Measurements from ENCODE around the gene LST1. TPM values are rescaled to one million over a fixed set of nuclear protein-coding genes. Genes with fewer than 3 reads are reported as not detected.

The LST1 gene
- total RNA-seq, 1 donor, result not detected

- no peaks in the 10 kb centered on the region for H3K9me3 ChIP-seq (ENCODE audit: low read depth, low read length)
- DNase-seq (ENCODE audit: insufficient read length, low spot score, missing footprints), result no peak
- H3K36me3 ChIP-seq (ENCODE audit: insufficient read depth, low read length), result no peaks in the 10 kb centered on the region
- no peak overlapping the region for H3K27ac ChIP-seq (ENCODE audit: low read depth, low read length)
- no peak overlapping the region for H2AFZ ChIP-seq (ENCODE audit: low read length)
- no peaks in the 10 kb centered on the region for H3K79me2 ChIP-seq (ENCODE audit: insufficient read depth, low read length)
- TF ChIP-seq, protein P1, sequence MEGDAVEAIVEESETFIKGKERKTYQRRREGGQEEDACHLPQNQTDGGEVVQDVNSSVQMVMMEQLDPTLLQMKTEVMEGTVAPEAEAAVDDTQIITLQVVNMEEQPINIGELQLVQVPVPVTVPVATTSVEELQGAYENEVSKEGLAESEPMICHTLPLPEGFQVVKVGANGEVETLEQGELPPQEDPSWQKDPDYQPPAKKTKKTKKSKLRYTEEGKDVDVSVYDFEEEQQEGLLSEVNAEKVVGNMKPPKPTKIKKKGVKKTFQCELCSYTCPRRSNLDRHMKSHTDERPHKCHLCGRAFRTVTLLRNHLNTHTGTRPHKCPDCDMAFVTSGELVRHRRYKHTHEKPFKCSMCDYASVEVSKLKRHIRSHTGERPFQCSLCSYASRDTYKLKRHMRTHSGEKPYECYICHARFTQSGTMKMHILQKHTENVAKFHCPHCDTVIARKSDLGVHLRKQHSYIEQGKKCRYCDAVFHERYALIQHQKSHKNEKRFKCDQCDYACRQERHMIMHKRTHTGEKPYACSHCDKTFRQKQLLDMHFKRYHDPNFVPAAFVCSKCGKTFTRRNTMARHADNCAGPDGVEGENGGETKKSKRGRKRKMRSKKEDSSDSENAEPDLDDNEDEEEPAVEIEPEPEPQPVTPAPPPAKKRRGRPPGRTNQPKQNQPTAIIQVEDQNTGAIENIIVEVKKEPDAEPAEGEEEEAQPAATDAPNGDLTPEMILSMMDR (IDR thresholded peaks at IDR 0.05; ENCODE audit: extremely low read depth, low read depth, low read length), result no peak
- H3K4me1 ChIP-seq (ENCODE audit: insufficient read depth, low read length), result peaks cover 5% of the 10 kb centered on the region
- no peaks in the 10 kb centered on the region for H4K20me1 ChIP-seq (ENCODE audit: insufficient read depth, low read length)
- H3K27me3 ChIP-seq (ENCODE audit: insufficient read depth, low read length), result no peaks in the 10 kb centered on the region
- H3K4me3 ChIP-seq (ENCODE audit: insufficient read depth, low read length), result no peak overlapping the region
- no peak overlapping the region for H3K4me2 ChIP-seq (ENCODE audit: insufficient read depth, low read length)
These were observed 6.3 kb downstream of the LST1 start for GRCh38 chr6:31592396-31592771.

- Histone ChIP-seq H3K27ac (ENCODE audit: low read depth, low read length) (no peak overlapping the region), H3K27me3 (ENCODE audit: insufficient read depth, low read length) (no peaks in the 10 kb centered on the region), H3K36me3 (ENCODE audit: insufficient read depth, low read length) (no peaks in the 10 kb centered on the region), H4K20me1 (ENCODE audit: insufficient read depth, low read length) (no peaks in the 10 kb centered on the region), H2AFZ (ENCODE audit: low read length) (no peak overlapping the region), H3K4me1 (ENCODE audit: insufficient read depth, low read length) (no peaks in the 10 kb centered on the region), H3K9me3 (ENCODE audit: low read depth, low read length) (no peaks in the 10 kb centered on the region), H3K4me3 (ENCODE audit: insufficient read depth, low read length) (no peak overlapping the region), H3K79me2 (ENCODE audit: insufficient read depth, low read length) (no peaks in the 10 kb centered on the region), H3K4me2 (ENCODE audit: insufficient read depth, low read length) (no peak overlapping the region)
- TF ChIP-seq, protein P1 (IDR thresholded peaks at IDR 0.05; ENCODE audit: extremely low read depth, low read depth, low read length), result peak; percentile 46
- peak; percentile 53 for DNase-seq (ENCODE audit: insufficient read length, low spot score, missing footprints)
These were observed 10.9 kb downstream of the LST1 start for GRCh38 chr6:31597006-31597405.

DNA sequence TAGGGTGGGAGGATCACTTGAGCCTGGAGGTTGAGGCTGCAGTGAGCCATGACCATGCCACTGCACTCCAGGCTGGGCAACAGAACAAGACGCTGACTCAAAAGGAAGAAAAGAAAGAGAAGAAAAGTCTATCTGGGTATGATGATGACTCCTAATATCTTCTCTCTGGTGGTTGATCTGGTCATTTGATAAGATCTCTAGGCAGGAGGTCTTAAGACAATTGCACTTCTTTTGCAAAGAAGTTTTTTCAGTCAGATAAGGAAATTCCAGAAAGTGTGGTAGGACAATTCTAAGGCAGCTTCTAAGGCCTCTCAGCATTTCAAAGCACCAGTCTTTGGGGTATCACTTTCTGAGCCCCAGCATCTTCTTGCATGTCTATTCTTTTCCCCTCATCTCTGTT lies 21.2 kb downstream of the LST1 start:
- Histone ChIP-seq H3K27me3 (ENCODE audit: insufficient read depth, low read length) (no peaks in the 10 kb centered on the region), H4K20me1 (ENCODE audit: insufficient read depth, low read length) (no peaks in the 10 kb centered on the region), H3K4me2 (ENCODE audit: insufficient read depth, low read length) (no peak overlapping the region), H3K79me2 (ENCODE audit: insufficient read depth, low read length) (no peaks in the 10 kb centered on the region), H2AFZ (ENCODE audit: low read length) (no peak overlapping the region), H3K36me3 (ENCODE audit: insufficient read depth, low read length) (no peaks in the 10 kb centered on the region), H3K27ac (ENCODE audit: low read depth, low read length) (no peak overlapping the region), H3K9me3 (ENCODE audit: low read depth, low read length) (no peaks in the 10 kb centered on the region), H3K4me3 (ENCODE audit: insufficient read depth, low read length) (no peak overlapping the region), H3K4me1 (ENCODE audit: insufficient read depth, low read length) (no peaks in the 10 kb centered on the region)
- no peak for DNase-seq (ENCODE audit: insufficient read length, low spot score, missing footprints)
- TF ChIP-seq, protein P1 (IDR thresholded peaks at IDR 0.05; ENCODE audit: extremely low read depth, low read depth, low read length), result no peak

DNA sequence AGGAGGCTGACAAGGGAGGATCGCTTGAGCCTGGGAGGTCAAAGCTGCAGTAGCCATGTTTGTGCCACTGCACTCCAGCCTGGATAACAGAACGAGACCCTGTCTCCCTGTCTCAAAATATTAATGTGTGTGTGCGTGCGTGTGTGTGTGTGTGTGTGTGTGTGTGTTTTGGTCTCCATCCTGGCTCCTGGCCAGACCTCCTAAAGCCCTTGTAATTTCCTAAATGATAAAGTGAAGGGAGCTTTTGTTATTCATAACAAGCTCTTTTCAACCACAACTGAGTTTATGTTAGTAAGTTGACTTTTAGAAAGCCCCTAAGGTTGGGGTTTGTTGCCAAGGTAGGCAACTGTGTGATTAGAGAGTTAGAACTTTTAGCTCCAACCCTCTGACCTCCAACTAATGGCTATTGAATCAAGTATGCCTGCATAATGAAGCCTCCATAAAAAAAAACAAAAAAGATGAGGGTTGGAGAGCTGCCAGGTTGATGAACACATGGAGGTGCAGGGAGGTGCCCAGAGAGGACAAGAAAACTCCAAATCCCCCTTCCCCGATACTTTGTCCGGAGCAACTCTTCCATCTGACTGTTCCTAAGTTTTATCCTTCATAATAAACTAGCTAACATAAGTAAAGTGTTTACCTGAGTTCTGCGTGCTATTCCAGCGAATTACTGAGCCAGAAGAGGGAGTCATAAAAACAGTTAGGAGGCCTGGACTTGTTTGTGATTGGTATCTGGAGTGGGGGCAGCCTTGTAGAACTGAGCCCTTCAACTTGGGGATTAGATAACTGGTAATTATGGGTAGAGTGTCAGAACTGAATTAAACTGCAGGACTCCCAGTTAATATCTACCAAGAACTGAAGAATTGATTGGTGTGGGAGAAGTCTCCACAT lies 23.7 kb downstream of the LST1 start:
- TF ChIP-seq, protein P1 (IDR thresholded peaks at IDR 0.05; ENCODE audit: extremely low read depth, low read depth, low read length), result no peak
- Histone ChIP-seq H3K4me1 (ENCODE audit: insufficient read depth, low read length) (no peaks in the 10 kb centered on the region), H3K4me3 (ENCODE audit: insufficient read depth, low read length) (no peak overlapping the region), H3K27ac (ENCODE audit: low read depth, low read length) (no peak overlapping the region), H2AFZ (ENCODE audit: low read length) (no peak overlapping the region), H3K4me2 (ENCODE audit: insufficient read depth, low read length) (no peak overlapping the region), H3K79me2 (ENCODE audit: insufficient read depth, low read length) (no peaks in the 10 kb centered on the region), H3K36me3 (ENCODE audit: insufficient read depth, low read length) (no peaks in the 10 kb centered on the region), H4K20me1 (ENCODE audit: insufficient read depth, low read length) (no peaks in the 10 kb centered on the region), H3K27me3 (ENCODE audit: insufficient read depth, low read length) (no peaks in the 10 kb centered on the region), H3K9me3 (ENCODE audit: low read depth, low read length) (no peaks in the 10 kb centered on the region)
- peak; percentile 52 for DNase-seq (ENCODE audit: insufficient read length, low spot score, missing footprints)

Data from osteoblast (primary cell).